H1 (cell line): ENCODE results near the gene MMP17. TPM values are rescaled to one million over a fixed set of nuclear protein-coding genes. Genes with fewer than 3 reads are reported as not detected.

Experiments
- CTCF ChIA-PET: fragments of 300-600 bp; sonication (Branson Sonifier 250); formaldehyde crosslinking; loops from one replicate; lab custom pipeline; 2021; ENCODE audit not compliant: partially characterized antibody; lab: Charles Lee
- POLR2A ChIA-PET: fragments of 300-600 bp; sonication (Branson Sonifier 250); formaldehyde crosslinking; loops from one replicate; lab custom pipeline; 2021; ENCODE audit warnings: inconsistent platforms; ENCODE audit not compliant: partially characterized antibody; lab: Charles Lee
- DNase-seq, 2 experiments: peaks; one replicate each; pipeline versions ENCODE4 v3.0.0 to v3.0.0-alpha.2; 2010 to 2022; ENCODE audit warnings: low spot score in 2 of 2, low read depth in 1 of 2, mixed read lengths in 1 of 2
- FAIRE-seq: peaks from 2 replicates; lab custom pipeline; 2011; peaks lifted over from hg19 to GRCh38; lab: Jason Lieb, UNC
- H2AFZ ChIP-seq: 2 replicates; pipeline ENCODE4 v1.8.1; 2012; ENCODE audit warnings: low read length, inconsistent platforms
- H2AK5ac ChIP-seq: 2 replicates; pipeline ENCODE4 v1.6.1; 2013; ENCODE audit warnings: low read depth, low read length
- H2BK120ac ChIP-seq: replicated peaks from 2 replicates; pipeline ENCODE3; 2013; ENCODE audit warnings: low read depth, low read length, inconsistent platforms
- H2BK12ac ChIP-seq: 2 replicates; pipeline ENCODE4 v1.6.1; 2013; ENCODE audit warnings: low read depth, low read length
- H2BK15ac ChIP-seq: 2 replicates; pipeline ENCODE4 v1.6.1; 2013; ENCODE audit warnings: low read length
- H2BK20ac ChIP-seq: 2 replicates; pipeline ENCODE4 v1.6.1; 2013; ENCODE audit warnings: low read length
- H2BK5ac ChIP-seq: 2 replicates; pipeline ENCODE4 v1.6.1; 2013; ENCODE audit warnings: low read depth, low read length
- H3K14ac ChIP-seq: 2 replicates; pipeline ENCODE4 v1.6.1; 2013; ENCODE audit warnings: inconsistent platforms; ENCODE audit not compliant: insufficient read length
- H3K18ac ChIP-seq: 2 replicates; pipeline ENCODE4 v1.6.1; 2013; ENCODE audit warnings: low read length; ENCODE audit errors: extremely low read depth
- H3K23ac ChIP-seq: 2 replicates; pipeline ENCODE4 v1.6.1; 2013; ENCODE audit warnings: inconsistent platforms; ENCODE audit not compliant: insufficient read length
- H3K23me2 ChIP-seq: 2 replicates; pipeline ENCODE4 v1.6.1; 2013; ENCODE audit warnings: low read depth, low read length
- H3K27ac ChIP-seq: 2 replicates; pipeline ENCODE4 v1.6.1; 2011; ENCODE audit warnings: low read depth, low read length, inconsistent platforms
- H3K27me3 ChIP-seq, 4 experiments: replicated peaks in 1 of 4; 1 replicate in 1 of 4; 2 replicates in 3 of 4; pipeline versions ENCODE4 v1.6.1 to v1.8.1; 2011 to 2013; ENCODE audit warnings: low read length in 3 of 4, mild to moderate bottlenecking in 3 of 4, inconsistent platforms in 2 of 4, mixed read lengths in 2 of 4, moderate library complexity in 1 of 4; ENCODE audit not compliant: control insufficient read depth in 3 of 4, insufficient read depth in 3 of 4; ENCODE audit errors: extremely low read depth in 1 of 4
- H3K36me3 ChIP-seq, 4 experiments: 2 replicates each; pipeline versions ENCODE4 v1.6.1 to v1.8.1; 2011 to 2013; ENCODE audit warnings: mild to moderate bottlenecking in 4 of 4, low read length in 3 of 4, moderate library complexity in 2 of 4, control low read depth in 1 of 4, inconsistent platforms in 1 of 4; ENCODE audit not compliant: insufficient read depth in 4 of 4, control insufficient read depth in 2 of 4
- H3K4ac ChIP-seq: replicated peaks from 2 replicates; pipeline ENCODE3; 2013; ENCODE audit warnings: low read length, low read depth, mixed read lengths, inconsistent platforms; ENCODE audit not compliant: insufficient read length
- H3K4me1 ChIP-seq, 4 experiments: replicated peaks in 1 of 4; 1 replicate in 1 of 4; 2 replicates in 3 of 4; pipeline versions ENCODE4 v1.6.1 to v1.8.1; 2011 to 2013; ENCODE audit warnings: low read length in 3 of 4, inconsistent platforms in 2 of 4, mixed read lengths in 1 of 4; ENCODE audit not compliant: insufficient read depth in 4 of 4, control insufficient read depth in 3 of 4
- H3K4me2 ChIP-seq, 2 experiments: 2 replicates each; pipeline versions ENCODE4 v1.6.1 to v1.8.1; 2011 to 2013; ENCODE audit warnings: low read depth in 2 of 2, low read length in 2 of 2, control low read depth in 1 of 2, inconsistent platforms in 1 of 2, mild to moderate bottlenecking in 1 of 2; ENCODE audit not compliant: insufficient read depth in 1 of 2
- H3K4me3 ChIP-seq, 4 experiments: fragments of 200-600, 300-600 bp in 1 of 4; sonication (generic), shearing (Covaris generic), sonication (Bioruptor Twin) in 1 of 4; 2 replicates each; pipeline versions ENCODE4 v1.5.1 to v1.8.1; 2011 to 2016; ENCODE audit warnings: low read length in 4 of 4, low read depth in 3 of 4, control low read depth in 2 of 4, inconsistent platforms in 2 of 4, mild to moderate bottlenecking in 2 of 4, mixed read lengths in 1 of 4, moderate library complexity in 1 of 4; ENCODE audit not compliant: insufficient read depth in 2 of 4; ENCODE audit errors: extremely low read depth in 1 of 4
- H3K56ac ChIP-seq: replicated peaks from 2 replicates; pipeline ENCODE3; 2013; ENCODE audit warnings: low read depth, mild to moderate bottlenecking, mixed read lengths, low read length, inconsistent platforms; ENCODE audit not compliant: insufficient read length
- H3K79me1 ChIP-seq: 2 replicates; pipeline ENCODE4 v1.6.1; 2013; ENCODE audit warnings: low read depth, low read length, control low read depth
- H3K79me2 ChIP-seq, 2 experiments: 2 replicates each; pipeline versions ENCODE4 v1.6.1 to v1.8.1; 2012 to 2013; ENCODE audit warnings: low read length in 2 of 2, mild to moderate bottlenecking in 2 of 2, inconsistent platforms in 1 of 2; ENCODE audit not compliant: insufficient read depth in 2 of 2, control insufficient read depth in 1 of 2
- H3K9ac ChIP-seq, 4 experiments: replicated peaks in 1 of 4; 1 replicate in 1 of 4; 2 replicates in 3 of 4; pipeline versions ENCODE4 v1.6.1 to v1.8.1; 2011 to 2013; ENCODE audit warnings: low read depth in 3 of 4, low read length in 3 of 4, control low read depth in 2 of 4, mild to moderate bottlenecking in 2 of 4, moderate library complexity in 2 of 4, inconsistent platforms in 1 of 4; ENCODE audit errors: extremely low read depth in 1 of 4
- H3K9me3 ChIP-seq, 2 experiments: 2 replicates each; pipeline versions ENCODE4 v1.6.1 to v1.8.1; 2012 to 2013; ENCODE audit warnings: mild to moderate bottlenecking in 2 of 2, moderate library complexity in 2 of 2, control low read depth in 1 of 2, inconsistent platforms in 1 of 2, low read depth in 1 of 2, low read length in 1 of 2, mixed read lengths in 1 of 2; ENCODE audit not compliant: insufficient read depth in 2 of 2
- H4K20me1 ChIP-seq, 2 experiments: replicated peaks in 1 of 2; 2 replicates each; pipeline versions ENCODE3 to v1.8.1; 2011 to 2013; ENCODE audit warnings: inconsistent platforms in 2 of 2, low read length in 2 of 2, mild to moderate bottlenecking in 1 of 2; ENCODE audit not compliant: insufficient read depth in 2 of 2, control insufficient read depth in 1 of 2
- H4K5ac ChIP-seq: 2 replicates; pipeline ENCODE4 v1.6.1; 2013; ENCODE audit warnings: low read length, low read depth, mixed read lengths, inconsistent platforms; ENCODE audit not compliant: insufficient read length
- H4K8ac ChIP-seq: 2 replicates; pipeline ENCODE4 v1.8.0; 2013; ENCODE audit warnings: mild to moderate bottlenecking, moderate library complexity, low read length, inconsistent platforms; ENCODE audit not compliant: insufficient read depth; ENCODE audit errors: extremely low read depth
- H4K91ac ChIP-seq: replicated peaks from 2 replicates; pipeline ENCODE3; 2013; ENCODE audit warnings: low read length, mixed read lengths, inconsistent platforms; ENCODE audit not compliant: insufficient read length
- BACH1 ChIP-seq: IDR thresholded peaks from 2 replicates; pipeline ENCODE4 v1.6.1; 2012; ENCODE audit warnings: low read length, improper control_type of control experiment
- GTF2F1 ChIP-seq: IDR thresholded peaks from 2 replicates; pipeline ENCODE4 v1.6.1; 2012; ENCODE audit warnings: low read depth, low read length, improper control_type of control experiment, borderline replicate concordance
- WGBS, 2 experiments: shearing (Covaris generic) in 1 of 2; methylation state at CpG; one replicate each; pipeline versions ENCODE4 v1.1.6 to v1.1.7; 2013 to 2015; ENCODE audit warnings: low lambda C conversion rate in 2 of 2, mixed read lengths in 2 of 2, inconsistent platforms in 1 of 2, low coverage in 1 of 2, missing lambda C conversion rate in 1 of 2; ENCODE audit not compliant: insufficient replicate concordance in 2 of 2, insufficient coverage in 1 of 2, insufficient read length in 1 of 2; ENCODE audit errors: extremely low coverage in 1 of 2, missing lambda C conversion rate in 1 of 2; 5-methylcytosine and 5-hydroxymethylcytosine counted together
- polyA plus RNA-seq, 7 experiments: library from polyadenylated mRNA; depleted of rRNA in 3 of 7; stranded (reverse) in 5 of 7; unstranded in 2 of 7; fragments of >200 nt in 5 of 7; fragments of 200-250 nt in 2 of 7; gene quantifications; 1 replicate in 5 of 7; 2 replicates in 1 of 7; 4 replicates in 1 of 7; pipeline versions ENCODE4 v1.2.1 to v1.2.3, GENCODE V29; 2011 to 2013; ENCODE audit warnings: missing spikeins in 2 of 7, mixed read lengths in 2 of 7
- total RNA-seq: library from RNA; stranded (reverse); fragmentation: NEBNext Ultra II Directional; extraction: Animal tissue kit (Norgen Biotek cat#: 25700); gene quantifications from 2 replicates; pipeline ENCODE4 v1.2.1, GENCODE V29; 2021

Gene MMP17
- total and polyA plus RNA-seq, 2 of the 8 experiments (the other 6 are each of a cell fraction or from before 2014, with no cell fraction given): 41.3 to 53.8 TPM

DNA sequence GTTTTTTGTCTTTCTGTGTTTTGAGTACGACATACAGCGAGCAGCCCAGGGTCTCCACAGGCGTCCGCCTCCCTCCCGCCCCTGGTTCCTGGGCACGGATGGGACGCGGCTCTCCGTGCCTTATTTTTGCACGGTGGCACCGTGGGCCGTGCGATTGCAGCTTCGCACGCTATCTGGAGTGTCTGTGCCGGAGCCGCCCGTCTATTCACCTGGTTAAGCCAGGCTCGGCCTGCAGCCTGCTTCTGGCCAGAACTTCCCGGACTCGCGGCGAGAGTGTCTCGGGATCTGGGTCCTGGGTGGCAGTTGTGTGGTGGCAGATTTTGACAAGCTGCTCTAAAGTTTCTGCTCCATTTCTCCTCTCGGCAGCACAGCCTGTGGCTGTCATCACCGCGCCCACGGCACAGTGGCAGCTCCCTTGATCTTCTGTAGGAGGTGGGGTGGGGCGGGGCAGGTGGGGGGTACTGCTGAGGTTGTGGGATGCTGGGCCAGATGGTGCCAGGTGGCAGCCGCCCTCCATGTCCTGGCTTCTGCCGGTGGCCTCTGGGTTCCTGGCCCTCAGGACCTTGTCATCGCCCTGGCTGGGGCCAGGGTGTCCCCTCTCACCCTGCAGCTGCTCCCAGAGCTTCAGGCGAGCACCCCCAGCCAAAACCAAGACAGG is 2.9 kb downstream of the MMP17 start:
- H3K9ac ChIP-seq: peak overlapping the region in 1 of 4 experiments; percentile 15; a peak in 1 of 7 replicates

More for the DNA sequence above, 2.9 kb downstream of the MMP17 start:
- H3K27ac ChIP-seq: no peak overlapping the region
- H2BK15ac ChIP-seq: no peak overlapping the region
- peaks cover 4% of the 10 kb centered on the region; the same call in 1 of the 2 replicates for H3K79me1 ChIP-seq
- peak overlapping the region; percentile 83 for H4K8ac ChIP-seq
- H3K56ac ChIP-seq: no peak overlapping the region
- DNase-seq (no peak), FAIRE-seq (no peak)
- peak overlapping the region; percentile 43 to 68 (median 58) for H3K4me3 ChIP-seq
- no peak overlapping the region for H2BK12ac ChIP-seq
- peaks cover 2 to 17% (median 13%) of the 10 kb centered on the region in 4 experiments; a peak in 6 of 7 replicates for H3K27me3 ChIP-seq
- H3K14ac ChIP-seq: no peak overlapping the region
- ChIA-PET CTCF (interaction anchor here (0.6 to 1.3 kb wide), 7 partner anchors 13 to 715 kb away, joined by 3 to 4 read pairs (median 3); no protein-coding TSS in a partner anchor), POLR2A (interaction anchor here (1.1 to 1.5 kb wide), 6 partner anchors 11 to 120 kb away, joined by 3 to 4 read pairs (median 3); partner anchors contain the start of gene SFSWAP)
- peaks cover 16% of the 10 kb centered on the region; the same call in 1 of the 2 replicates for H3K23me2 ChIP-seq
- no peak overlapping the region for H2BK120ac ChIP-seq
- TF ChIP-seq GTF2F1 (no peak), BACH1 (peak; percentile 27; the same call in 1 of the 2 replicates)
- no peak overlapping the region for H2BK20ac ChIP-seq
- H2AK5ac ChIP-seq: no peak overlapping the region
- no peak overlapping the region for H4K91ac ChIP-seq
- WGBS, 2 experiments: 40% methylated on average over 32 of the region's 33 CpGs; no CpG with 5 or more reads in 1 of the 2 experiments
- H3K4me1 ChIP-seq: peaks cover 0 to 25% (median 15%) of the 10 kb centered on the region in 4 experiments; a peak in 6 of 7 replicates
- H3K4me2 ChIP-seq: peak overlapping the region; percentile 57 to 92
- H3K36me3 ChIP-seq: no peaks in the 10 kb centered on the region; a peak in 1 of 8 replicates
- H2BK5ac ChIP-seq: peak overlapping the region; percentile 60; the same call in 1 of the 2 replicates
- H4K5ac ChIP-seq: no peak overlapping the region
- peaks cover 7 to 26% of the 10 kb centered on the region in 2 experiments for H4K20me1 ChIP-seq
- H2AFZ ChIP-seq: no peak overlapping the region
- H3K18ac ChIP-seq: no peak overlapping the region; the same call in 1 of the 2 replicates
- H3K23ac ChIP-seq: no peak overlapping the region
- H3K9me3 ChIP-seq: no peaks in the 10 kb centered on the region
- H3K79me2 ChIP-seq: peaks cover 0 to 30% of the 10 kb centered on the region in 2 experiments; a peak in 2 of 4 replicates
- no peak overlapping the region for H3K4ac ChIP-seq
